ENCODE measurements around the gene MAN1A2.
"Not testable (repeated sequence)": the region's sequence is repeated elsewhere in the genome, so short reads cannot be mapped to it uniquely, and the experiment has no call there.

Gene MAN1A2

GRCh38 chr1:117555806-117556205, 188.6 kb downstream of the MAN1A2 start:
- in situ Hi-C loops (cut with MboI; ENCODE audit: low sequenced_read_pairs): no loop called here

DNA sequence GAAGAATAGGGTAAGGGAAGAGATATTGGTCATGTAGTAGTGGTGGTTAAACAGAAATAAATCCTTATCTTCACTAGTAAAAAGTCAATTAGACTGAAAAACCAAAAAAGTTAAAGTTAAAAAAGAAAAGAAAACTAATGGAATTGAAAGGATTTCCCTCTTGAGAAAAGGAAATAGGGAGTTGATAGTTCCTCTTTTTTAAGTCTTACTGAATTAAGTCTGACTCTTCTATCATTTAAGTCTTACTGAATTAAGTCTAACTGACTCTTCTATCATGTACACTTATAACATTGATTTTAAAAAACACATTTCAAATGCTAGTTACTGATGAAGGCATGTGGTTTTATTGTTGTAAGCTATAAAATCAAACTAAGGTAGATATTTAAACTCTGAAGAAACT, 189.1 kb downstream of the MAN1A2 start:
- in situ Hi-C loops (cut with MboI; ENCODE audit: low sequenced_read_pairs): no loop called here

DNA sequence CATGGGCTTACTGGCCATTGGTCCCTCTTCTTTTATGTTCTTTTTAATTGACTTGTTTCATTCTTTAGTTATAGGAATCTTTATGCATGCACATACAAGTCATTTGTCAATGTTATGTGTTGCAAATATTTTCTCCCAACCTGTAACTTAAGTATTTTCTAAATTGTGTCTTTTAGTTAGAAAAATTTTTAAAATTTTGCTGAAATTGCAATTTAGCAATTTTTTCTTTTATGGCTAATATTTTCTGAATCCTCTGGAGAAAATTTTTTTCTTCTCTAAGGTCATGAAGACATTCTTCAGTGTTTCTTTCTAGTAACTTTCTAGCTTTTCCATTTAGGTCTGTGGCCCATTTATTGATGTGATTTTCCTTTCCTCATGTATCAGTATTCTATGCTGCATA, 189.7 kb downstream of the MAN1A2 start:
- in situ Hi-C loops (cut with MboI; ENCODE audit: low sequenced_read_pairs): no loop called here

GRCh38 chr1:117558451-117558850, 191.2 kb downstream of the MAN1A2 start:
- in situ Hi-C loops (cut with MboI; ENCODE audit: low sequenced_read_pairs): not testable (repeated sequence)

- in situ Hi-C loops (cut with MboI; ENCODE audit: low sequenced_read_pairs): no loop called here
These were observed 191.9 kb downstream of the MAN1A2 start for GRCh38 chr1:117559139-117559538.

DNA sequence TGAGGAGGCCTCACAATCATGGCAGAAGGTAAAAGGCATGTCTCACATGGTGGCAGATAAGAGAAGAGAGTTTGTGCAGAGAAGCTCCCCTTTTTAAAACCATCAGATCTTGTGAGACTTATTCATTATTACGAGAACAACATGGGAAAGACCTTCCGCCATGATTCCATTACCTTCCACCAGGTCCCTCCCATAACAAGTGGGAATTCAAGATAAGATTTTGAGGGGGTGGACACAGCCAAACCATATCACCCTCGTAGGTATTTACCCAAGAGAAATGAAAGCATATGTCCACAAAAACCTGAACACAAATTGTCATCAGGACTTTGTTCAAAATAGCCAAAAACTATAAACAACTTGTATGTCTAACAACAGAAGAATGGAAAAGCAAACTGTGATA, 192.7 kb downstream of the MAN1A2 start:
- in situ Hi-C loops (cut with MboI; ENCODE audit: low sequenced_read_pairs): no loop called here

GRCh38 chr1:117561071-117561470, 193.8 kb downstream of the MAN1A2 start:
- in situ Hi-C loops (cut with MboI; ENCODE audit: low sequenced_read_pairs): no loop called here

DNA sequence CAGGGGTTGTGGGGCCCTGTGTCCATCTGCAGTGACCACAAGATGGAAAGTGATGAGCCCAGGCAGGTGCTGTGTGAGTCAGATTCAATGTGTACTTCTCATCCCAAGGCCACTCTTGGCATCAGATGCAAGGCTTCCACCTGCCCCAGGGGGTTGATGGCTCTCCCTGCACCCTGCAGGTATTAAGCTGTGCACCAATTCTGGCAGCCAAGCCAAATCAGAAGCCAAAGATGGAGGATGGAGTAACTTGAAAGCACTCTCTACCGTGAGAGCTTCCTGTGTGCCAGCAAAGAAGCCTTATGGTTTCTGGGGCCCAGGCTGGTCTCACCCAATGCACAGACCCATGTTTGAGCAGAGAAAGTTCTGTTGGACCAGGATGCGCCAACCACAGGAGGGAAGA, 194.3 kb downstream of the MAN1A2 start:
- in situ Hi-C loops (cut with MboI; ENCODE audit: low sequenced_read_pairs): no loop called here

DNA sequence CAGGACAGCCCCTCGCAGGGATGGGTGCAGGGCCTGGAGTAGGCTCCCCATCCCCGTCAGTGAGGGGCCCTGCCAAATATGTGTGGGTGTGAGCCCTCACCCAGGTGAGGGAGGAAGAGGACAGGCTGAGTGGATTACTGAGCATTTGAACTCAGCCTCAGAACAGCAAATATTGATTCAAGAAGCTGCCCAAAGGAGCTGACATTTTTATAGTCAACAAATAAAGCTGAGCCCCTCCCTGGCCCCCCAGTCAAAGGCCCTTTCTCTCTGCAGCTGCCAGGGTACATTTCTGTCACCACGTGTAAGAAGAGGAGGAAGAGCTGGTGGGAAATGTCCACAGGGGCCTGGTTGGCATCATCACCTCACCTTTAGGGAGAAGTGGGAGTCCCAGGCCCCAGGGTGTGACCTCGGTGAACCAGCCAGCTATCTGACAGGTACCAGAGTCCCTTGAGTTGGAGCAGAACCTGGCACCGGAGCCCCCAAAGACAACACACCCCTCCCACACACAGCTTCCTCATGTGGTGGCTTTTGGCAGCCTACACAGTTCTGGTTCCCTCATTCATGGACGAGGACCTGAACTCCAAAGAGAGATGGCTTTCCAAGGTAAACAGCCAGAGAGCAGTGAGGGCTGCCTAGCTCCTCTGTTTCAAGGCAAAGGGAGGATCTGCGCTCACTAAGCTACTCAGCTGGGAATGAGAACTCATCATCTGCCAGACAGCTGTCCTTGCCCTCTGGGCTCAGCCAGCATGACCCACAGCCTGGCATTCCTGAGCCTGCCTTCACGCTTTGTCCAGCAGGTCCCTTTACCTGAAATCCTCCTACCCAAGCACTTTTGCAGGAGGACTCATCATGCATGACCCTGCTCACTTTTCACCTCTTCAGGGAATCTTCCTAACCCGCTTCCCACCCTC, 195.6 kb downstream of the MAN1A2 start:
- in situ Hi-C loops (cut with MboI; ENCODE audit: low sequenced_read_pairs): no loop called here

DNA sequence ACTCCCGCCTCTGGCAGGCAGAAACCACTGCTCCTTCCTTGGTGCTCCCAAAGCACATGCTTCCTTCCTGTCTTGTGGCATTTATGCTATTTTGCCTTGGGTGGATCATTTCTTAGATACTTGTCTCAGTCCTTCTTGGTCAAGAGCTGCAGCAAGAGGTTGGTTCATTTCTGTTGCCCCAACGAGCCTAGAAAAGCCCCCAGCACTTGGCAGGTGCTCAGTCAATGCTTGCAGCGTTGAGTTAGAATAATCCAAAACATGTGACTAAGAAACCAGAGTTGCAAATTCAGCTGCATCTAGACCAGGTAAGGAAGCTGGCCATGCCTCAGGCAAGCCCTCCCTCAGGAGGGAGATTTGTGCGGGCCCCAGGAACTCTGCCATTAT, 196.2 kb downstream of the MAN1A2 start:
- in situ Hi-C loops (cut with MboI; ENCODE audit: low sequenced_read_pairs): no loop called here

GRCh38 chr1:117564227-117565075, 197.2 kb downstream of the MAN1A2 start:
- in situ Hi-C loops (cut with MboI; ENCODE audit: low sequenced_read_pairs): no loop called here

DNA sequence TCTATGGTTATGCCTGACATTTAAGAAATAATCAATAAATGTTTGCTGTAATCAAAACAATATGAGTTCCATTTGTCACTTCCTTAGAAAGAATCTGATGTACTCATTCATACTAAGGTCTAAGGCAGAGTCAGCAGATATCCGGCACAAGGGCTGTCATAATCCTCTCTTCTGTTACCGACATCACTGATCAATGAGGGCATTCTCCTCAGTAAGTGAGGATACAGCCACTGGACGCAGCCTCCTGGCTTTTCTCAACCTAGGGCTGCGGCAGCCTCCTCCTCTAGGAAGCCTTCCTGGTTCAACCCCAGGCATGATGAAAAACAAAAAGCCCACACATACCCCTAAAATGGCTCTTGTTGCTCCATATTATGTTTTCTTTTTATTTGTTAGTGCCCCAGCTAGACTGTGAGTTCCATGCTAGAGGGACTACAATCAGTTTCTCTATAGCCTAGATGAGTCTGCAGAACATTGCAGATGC, 197.9 kb downstream of the MAN1A2 start:
- in situ Hi-C loops (cut with MboI; ENCODE audit: low sequenced_read_pairs): no loop called here

- in situ Hi-C loops (cut with MboI; ENCODE audit: low sequenced_read_pairs): no loop called here
These were observed 198.7 kb downstream of the MAN1A2 start for GRCh38 chr1:117565745-117566455.

- in situ Hi-C loops (cut with MboI; ENCODE audit: low sequenced_read_pairs): no loop called here
These were observed 199.3 kb downstream of the MAN1A2 start for GRCh38 chr1:117566556-117566955.

DNA sequence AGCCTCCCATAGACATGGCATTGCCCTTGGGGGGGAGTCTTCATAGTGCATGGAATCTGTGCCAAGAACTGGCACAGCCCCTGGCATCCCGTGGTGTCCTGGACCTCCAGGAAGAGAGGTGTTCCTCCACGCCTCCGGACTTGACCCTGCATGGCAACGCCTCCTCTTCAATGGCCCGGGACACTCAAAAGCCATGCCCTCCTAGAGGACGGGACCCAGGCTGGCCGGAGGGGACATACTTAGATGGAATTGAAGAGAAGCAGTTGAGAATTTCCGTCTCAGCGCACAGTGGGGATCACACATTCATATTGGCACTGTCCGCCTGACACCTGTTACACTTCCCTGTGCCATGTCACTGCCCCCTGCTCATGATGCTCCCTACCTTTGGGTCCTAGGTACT, 200.2 kb downstream of the MAN1A2 start:
- in situ Hi-C loops (cut with MboI; ENCODE audit: low sequenced_read_pairs): no loop called here

- in situ Hi-C loops (cut with MboI; ENCODE audit: low sequenced_read_pairs): no loop called here
These were observed 200.7 kb downstream of the MAN1A2 start for GRCh38 chr1:117567976-117568375.

DNA sequence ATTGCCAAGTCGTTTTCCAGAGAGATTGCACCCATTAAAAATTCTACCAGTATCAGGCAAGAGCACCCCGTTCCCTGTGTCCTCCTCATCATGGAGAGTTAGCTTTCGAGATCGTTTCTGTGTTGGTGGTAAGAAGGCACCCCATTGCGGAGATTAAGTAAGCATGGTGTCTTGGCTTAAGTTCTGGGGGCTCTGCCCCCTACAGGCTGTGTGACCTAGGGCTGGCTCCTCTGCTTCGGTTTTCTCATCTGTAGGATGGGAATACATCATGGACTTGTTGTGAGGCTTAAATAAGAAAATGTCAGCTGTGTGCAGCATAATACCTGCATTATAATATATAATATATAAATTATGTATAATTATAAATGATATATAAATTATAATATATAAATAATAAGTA, 201.8 kb downstream of the MAN1A2 start:
- in situ Hi-C loops (cut with MboI; ENCODE audit: low sequenced_read_pairs): no loop called here

DNA sequence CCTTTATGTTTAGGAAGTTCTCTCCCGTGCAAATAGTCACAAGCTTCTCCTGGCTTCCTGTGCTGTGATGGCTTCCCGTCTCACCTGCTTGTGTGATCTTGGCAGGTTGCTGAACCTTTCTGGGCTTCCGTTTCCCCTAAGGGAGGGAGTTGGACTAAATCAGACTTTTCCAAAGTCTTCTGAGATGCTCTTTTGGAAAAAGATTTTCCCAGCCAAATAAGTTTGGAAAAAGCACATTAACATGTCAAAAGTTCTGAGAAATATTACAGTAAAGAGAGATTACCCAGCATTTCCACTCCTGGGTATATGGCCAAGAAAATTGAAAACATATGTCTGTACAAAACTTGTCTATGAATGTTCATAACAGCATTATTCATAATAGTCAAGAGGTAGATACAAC, 202.6 kb downstream of the MAN1A2 start:
- in situ Hi-C loops (cut with MboI; ENCODE audit: low sequenced_read_pairs): no loop called here

DNA sequence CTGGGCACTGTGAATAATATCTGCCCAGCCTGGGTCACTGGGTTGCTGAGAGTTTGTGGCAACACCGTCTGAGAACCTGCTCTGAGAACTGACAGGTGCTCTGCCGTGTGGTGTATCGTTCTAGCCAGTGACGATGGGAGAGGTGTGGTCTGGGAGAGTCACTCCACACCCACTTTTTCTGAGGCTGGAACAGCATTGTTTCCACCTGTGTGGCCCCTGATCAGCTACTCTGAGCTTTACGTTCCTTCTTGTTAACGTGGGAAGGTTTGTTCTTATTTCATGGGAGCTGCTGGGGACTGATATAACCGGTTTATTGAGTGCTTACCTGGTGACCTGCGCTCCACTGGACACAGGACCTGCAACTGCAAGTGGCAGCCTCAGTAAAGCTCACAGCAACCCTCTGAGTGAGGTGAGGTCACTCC, 203.8 kb downstream of the MAN1A2 start:
- in situ Hi-C loops (cut with MboI; ENCODE audit: low sequenced_read_pairs): no loop called here

DNA sequence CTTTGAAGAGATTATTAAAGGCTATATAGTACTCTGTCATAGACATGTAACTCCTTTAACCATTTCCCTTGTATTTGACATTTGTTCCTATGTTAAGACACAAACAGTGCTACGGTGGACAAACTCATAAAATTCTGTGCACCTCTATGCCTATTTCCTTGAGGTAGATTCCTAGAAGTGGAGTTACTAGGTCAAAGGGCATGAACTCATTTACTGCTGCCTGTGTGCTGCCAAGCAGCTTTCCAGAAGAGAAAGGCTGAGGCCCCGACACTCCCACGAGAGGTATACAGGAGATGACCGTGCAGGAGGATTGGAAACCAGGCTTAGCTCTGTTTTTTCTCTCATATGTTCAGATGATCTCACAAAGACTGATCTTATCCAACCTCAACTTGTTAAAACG, 204.2 kb downstream of the MAN1A2 start:
- in situ Hi-C loops (cut with MboI; ENCODE audit: low sequenced_read_pairs): no loop called here

GRCh38 chr1:117572546-117572945, 205.3 kb downstream of the MAN1A2 start:
- in situ Hi-C loops (cut with MboI; ENCODE audit: low sequenced_read_pairs): no loop called here

All from hTERT RPE-1 (cell line).